GM08714 (cell line): ENCODE data around the gene RBM4.

ENCODE experiments used
- H3K4me3 ChIP-seq: fragments of 200-500 bp; sonication (Bioruptor generic); 2 replicates; pipeline ENCODE4 v1.5.1; 2014; ENCODE audit warnings: mild to moderate bottlenecking, low read length, inconsistent platforms
- ZNF274 ChIP-seq: IDR thresholded peaks from 2 replicates; pipeline ENCODE4 v1.6.1; 2012; ENCODE audit warnings: mild to moderate bottlenecking, low read depth, low read length

Gene RBM4

DNA sequence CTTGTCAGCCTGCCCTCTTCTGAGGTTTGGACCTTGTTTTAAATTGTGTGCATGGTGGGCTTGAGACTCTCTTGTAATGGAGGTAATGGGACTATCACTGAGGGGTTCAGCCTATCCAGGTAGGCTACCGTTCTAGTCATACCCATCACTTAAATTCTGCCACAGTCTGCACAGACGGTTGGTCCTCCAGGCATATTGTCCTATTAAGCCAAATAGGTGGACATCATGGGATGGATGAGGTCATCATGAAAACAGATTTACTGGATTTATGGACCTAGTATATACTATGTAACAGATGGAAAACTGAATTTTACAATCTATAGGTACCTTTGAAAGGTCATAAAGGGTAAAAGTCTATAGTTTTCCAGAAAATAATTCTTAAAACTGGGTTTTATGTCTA is 9.1 kb upstream of the RBM4 start:
- TF ChIP-seq ZNF274: no peak

DNA sequence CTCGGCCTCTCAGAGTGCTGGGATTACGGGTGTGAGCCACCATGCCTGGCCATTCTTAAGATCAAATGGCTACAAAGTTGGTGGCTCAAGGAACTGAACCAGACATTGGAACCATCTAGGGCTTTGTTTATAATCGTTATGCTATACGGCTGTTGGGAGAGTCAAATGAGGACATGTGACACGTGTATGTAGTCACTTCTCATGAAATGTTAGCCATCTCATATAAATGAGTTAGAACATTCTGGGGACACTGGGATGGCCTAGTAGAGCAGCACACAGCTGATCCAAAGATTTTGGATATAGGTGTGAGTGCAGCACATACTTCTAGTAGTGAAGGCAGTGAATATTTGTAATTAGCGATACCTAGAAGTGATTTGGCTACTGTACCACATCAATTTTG is 6.6 kb upstream of the RBM4 start:
- no peak for TF ChIP-seq ZNF274
- no peak overlapping the region for H3K4me3 ChIP-seq

More for the DNA sequence above, 9.1 kb upstream of the RBM4 start:
- no peak overlapping the region for H3K4me3 ChIP-seq

DNA sequence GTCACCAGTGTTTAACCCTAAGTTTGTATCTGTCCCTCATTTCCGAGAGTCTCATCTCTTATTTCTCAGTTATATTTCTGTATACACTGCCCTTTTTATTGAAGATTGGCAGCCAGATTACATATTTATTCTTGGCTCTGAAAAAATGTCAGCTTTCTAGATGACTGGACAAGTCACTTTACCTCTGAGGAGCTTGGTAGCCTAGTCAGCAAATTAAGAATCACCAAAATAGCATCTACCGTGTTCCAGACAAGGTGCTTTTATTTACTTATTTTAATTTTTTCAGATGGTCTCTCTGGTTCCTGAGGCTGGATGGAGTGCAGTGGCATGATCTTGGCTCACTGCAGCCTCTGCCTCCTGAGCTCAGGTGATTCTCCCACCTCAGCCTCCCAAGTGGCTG is 5.6 kb upstream of the RBM4 start:
- no peak for TF ChIP-seq ZNF274
- H3K4me3 ChIP-seq: no peak overlapping the region

DNA sequence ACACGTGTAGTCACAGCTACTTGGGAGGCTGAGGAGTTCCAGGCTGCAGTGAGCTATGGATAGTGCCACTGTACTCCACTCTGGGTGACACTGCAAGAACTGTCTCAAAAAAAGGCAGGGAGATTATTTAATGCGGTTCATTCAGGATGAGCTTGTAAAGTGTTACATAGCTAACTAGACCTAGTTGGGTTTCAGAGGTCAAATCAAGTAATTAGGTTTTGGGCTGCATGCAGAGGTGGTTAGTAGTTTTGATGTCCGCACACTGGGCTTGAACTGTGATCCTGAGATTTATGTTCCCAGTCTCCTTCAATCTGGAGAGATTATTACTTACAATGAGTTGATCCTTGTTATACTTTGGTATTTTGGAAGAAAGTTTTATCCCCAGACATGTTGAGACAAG is 2.1 kb upstream of the RBM4 start:
- no peak for TF ChIP-seq ZNF274
- no peak overlapping the region for H3K4me3 ChIP-seq

DNA sequence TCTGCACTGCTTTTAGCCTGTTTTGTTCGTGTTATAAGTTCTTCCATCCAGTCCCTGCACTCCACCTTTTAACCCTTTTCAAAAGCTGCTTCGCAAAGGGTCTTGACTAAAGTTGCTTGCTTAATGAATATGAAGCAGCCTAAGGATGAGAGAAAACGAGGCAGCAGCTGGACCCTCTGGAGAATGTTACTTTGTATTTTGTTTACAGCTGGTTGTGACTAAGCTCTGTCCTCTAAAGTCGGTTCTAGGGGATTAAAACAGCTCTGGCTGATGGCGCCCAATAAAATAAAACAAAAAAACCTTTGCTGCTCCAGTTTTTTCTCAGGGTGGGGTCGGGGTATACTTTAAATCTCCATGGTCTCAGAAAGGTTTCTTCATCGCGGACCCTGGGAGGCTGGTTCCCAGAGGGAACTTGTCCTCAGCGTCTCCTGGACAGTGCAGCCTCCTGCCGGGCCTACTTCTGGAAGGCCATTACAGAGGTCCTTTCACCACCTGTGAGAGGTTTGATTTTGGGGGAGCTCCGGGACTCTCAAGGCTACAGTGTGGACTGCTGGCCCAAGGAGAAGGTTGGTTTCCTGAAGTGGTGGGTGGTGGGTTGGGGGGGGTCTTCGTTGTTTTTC is 836 bp upstream of the RBM4 start:
- H3K4me3 ChIP-seq: peak overlapping the region; percentile 37; the same call in 1 of the 2 replicates
- TF ChIP-seq ZNF274: no peak

DNA sequence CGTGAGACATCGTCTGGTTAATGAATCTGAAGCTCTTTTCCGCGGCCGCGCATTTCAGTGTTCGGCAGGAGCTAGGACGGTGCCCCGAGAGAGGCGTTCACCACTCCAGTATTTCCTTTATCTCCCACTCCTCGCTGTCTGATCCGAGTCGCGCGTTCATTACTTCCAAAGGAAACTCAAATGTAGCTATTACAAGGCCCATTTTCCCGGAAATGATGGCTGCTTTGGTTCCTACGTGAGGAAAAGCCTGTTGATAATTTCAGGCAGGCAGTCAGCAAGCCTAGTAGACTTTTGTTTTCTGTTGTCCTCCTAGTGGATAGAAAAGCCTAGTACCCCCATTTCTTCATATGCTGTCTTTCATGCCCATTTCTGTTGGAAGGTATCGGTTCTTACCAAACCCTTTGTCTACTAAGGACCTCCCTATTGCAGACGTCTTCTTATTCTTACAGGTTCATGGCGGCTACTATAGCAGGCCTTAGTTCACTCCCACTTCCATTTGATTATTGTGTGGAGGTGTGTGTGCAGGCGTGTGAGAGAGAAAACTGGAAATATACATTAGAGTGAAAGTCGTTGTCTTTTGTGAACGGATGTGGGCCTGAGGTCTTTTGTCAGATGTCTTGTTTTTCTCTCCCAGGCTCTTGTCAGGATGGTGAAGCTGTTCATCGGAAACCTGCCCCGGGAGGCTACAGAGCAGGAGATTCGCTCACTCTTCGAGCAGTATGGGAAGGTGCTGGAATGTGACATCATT is 737 bp downstream of the RBM4 start:
- H3K4me3 ChIP-seq: peak overlapping the region; percentile 88
- no peak for TF ChIP-seq ZNF274

DNA sequence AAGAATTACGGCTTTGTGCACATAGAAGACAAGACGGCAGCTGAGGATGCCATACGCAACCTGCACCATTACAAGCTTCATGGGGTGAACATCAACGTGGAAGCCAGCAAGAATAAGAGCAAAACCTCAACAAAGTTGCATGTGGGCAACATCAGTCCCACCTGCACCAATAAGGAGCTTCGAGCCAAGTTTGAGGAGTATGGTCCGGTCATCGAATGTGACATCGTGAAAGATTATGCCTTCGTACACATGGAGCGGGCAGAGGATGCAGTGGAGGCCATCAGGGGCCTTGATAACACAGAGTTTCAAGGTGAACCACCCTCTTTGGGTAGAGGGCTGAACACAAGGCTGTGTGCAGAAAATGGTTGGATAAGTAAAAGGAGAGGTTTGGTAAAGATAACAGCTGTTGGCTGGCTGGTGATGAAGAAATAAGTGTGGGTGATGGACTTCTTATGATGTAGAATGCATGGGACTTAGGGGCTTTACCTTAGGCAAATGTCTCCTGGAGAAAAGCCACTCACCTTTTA is 1.4 kb downstream of the RBM4 start:
- peak overlapping the region; percentile 88 for H3K4me3 ChIP-seq

DNA sequence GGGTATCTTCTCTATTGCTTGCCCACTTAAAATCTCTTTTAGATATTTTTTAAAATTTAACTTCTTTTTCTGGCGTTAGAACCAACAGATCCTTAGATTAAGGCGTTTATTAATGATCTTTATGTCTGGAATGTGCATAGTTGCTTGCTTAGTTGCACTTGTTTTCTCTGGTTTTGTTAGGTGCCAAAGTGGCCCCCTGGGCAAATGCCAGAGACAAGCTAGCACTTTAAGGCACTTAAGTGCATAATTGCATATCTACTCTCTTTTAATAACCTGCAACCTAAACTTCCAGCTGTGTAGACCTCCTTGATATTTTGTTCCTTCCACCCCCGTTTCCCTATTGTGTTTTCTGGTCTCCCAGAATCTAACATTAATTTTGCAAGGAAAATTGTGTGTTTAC is 3.3 kb downstream of the RBM4 start:
- TF ChIP-seq ZNF274: no peak
- H3K4me3 ChIP-seq: peak overlapping the region; percentile 88; the same call in 1 of the 2 replicates

DNA sequence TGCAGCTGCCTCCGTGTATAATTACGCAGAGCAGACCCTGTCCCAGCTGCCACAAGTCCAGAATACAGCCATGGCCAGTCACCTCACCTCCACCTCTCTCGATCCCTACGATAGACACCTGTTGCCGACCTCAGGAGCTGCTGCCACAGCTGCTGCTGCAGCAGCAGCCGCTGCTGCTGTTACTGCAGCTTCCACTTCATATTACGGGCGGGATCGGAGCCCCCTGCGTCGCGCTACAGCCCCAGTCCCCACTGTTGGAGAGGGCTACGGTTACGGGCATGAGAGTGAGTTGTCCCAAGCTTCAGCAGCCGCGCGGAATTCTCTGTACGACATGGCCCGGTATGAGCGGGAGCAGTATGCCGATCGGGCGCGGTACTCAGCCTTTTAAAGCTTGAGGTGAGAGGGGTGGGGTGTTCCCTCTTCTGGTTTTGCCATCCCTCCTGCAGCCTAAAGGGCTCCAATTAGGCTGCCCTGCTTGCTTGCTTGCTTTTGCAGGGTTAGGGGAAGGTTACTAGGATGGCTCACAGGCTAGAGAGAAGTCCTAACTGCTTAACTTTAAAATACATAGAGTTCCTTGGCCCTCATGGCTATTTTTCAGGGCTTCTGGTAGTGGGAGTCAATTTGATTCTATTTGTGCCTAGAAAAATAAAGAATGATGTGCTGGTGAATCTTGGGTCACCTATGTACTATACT is 5.4 kb downstream of the RBM4 start:
- no peak overlapping the region for H3K4me3 ChIP-seq
- no peak for TF ChIP-seq ZNF274

DNA sequence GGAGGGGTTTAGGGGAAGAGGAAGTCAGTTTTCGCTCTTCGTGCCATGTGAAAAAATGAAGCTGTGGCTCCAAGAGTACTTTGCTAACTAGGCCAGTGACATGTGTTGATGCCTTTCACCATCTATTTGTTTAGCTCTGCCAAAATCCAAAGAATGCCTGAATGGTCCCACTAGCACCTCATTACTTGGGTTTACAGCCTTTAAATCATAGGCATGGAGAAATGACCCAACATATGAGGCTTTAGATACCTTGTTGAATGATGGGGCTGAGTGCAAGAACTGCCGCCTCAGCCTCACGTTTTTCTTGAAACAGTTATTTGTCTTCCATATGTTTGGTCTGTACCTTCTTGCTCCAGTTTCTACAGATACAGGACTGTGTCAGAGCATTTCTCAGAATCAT is 8.3 kb downstream of the RBM4 start:
- no peak for TF ChIP-seq ZNF274
- no peak overlapping the region for H3K4me3 ChIP-seq

DNA sequence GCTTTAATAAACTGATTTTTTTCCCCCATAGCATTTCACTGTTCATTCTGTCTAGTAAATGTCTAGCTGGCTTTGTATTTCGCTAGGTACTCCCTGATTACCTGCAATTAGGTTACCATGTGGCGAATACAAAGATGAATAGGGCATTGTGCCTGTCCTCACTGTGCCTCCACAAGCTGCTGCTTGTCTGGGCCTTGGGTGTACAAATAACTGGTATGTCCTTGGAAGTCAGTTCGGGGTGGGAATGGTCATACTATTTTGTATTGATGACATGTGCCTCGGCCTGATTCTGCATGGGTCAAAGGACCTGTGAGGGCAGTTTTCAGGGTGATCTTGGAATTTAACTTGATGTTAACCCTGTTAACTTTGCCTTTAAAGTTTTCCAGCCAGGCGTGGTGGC is 11.4 kb downstream of the RBM4 start:
- TF ChIP-seq ZNF274: no peak
- H3K4me3 ChIP-seq: no peak overlapping the region

DNA sequence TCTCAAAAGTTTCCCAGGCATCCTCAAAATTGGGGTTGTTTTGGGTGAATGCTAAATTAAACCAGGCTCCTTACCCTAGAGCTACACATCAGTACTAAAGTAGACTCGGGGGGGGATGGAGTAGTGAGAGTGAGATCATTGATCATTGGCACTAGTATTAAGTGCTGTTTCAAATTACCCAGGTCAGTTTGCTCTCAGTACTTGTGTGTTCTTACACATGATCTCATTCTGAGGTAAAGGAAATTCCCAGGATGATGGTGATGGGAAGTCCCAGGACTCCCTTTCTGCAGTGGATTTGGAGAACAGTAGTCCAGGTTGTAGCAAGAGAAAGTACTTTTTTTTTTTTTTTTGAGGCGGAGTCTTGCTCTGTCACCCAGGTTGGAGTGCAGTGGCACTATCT is 12.5 kb downstream of the RBM4 start:
- no peak for TF ChIP-seq ZNF274
- H3K4me3 ChIP-seq: no peak overlapping the region

DNA sequence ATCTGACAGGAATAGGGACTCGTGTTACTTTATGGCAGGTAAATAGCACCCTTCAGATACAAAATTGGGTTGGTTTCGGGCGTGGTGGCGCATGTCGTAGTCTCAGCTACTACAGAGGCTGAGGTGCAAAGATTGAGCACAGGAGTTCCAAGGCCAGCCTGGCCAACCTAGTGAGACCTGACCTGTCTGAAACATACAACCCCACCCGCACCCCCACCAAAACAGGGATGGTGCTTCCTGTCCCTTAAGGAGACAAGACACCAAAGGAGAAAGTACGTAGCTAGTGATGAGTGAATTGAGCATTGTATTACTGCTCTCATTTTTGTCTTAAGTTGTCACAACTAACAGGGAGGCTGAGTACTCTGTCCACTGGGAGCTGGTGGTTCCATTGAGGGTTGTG is 14.1 kb downstream of the RBM4 start:
- no peak overlapping the region for H3K4me3 ChIP-seq
- no peak for TF ChIP-seq ZNF274

DNA sequence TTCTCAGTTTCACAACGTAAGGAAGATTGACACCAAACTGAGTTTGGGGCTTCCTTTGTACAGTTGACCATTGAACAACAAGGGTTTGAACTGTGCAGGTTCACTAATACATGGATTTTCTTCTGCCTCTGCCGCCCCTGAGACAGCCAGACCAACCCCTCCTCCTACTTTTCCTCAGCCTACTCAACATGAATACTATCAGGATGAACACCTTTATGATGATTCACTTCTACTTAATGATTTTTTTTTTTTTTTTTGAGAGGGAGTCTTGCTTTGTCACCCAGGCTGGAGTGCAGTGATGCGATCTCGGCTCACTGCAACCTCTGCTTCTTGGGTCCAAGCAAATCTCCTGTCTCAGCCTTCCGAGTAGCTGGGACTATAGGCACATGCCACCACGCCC is 14.6 kb downstream of the RBM4 start:
- no peak for TF ChIP-seq ZNF274
- no peak overlapping the region for H3K4me3 ChIP-seq

DNA sequence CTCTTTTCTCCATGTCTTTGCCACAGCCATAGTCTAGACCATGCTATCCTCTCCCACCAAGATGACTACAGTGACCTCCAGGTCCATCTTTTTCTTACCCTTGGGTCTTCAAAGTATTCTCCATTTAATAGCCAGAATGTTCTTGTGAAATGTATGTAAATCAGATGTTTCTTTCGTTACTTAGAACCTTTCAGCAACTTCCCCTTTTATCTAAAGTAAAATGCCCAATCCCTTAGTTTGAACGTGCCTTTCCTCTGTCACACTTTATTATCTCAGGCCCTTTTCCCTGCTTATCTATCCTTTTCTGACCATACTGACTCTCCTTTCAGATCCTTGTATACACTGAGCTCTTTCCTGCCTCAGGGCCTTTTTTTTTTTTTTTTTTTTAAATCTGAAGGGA is 21.3 kb downstream of the RBM4 start:
- TF ChIP-seq ZNF274: no peak

More for the DNA sequence above, 21.3 kb downstream of the RBM4 start:
- H3K4me3 ChIP-seq: no peak overlapping the region
